ENCODE data around the gene HMOX2. TPM values are rescaled to one million over a fixed set of nuclear protein-coding genes. Genes with fewer than 3 reads are reported as not detected.

HMOX2 gene
- total and polyA plus RNA-seq, 7 donors, result 20.8 to 49.0 (median 23.3) TPM

- Histone ChIP-seq H3K4me3 (no peak overlapping the region), H3K27me3 (ENCODE audit: insufficient read depth in 3 of 3, low read length in 2 of 3) (no peaks in the 10 kb centered on the region), H3K27ac (no peak overlapping the region), H3K9me3 (no peaks in the 10 kb centered on the region), H3K4me1 (no peaks in the 10 kb centered on the region), H3K36me3 (ENCODE audit: insufficient read depth in 1 of 2, low read depth in 1 of 2) (peaks cover 13 to 97% of the 10 kb centered on the region in 2 donors)
- no peak for DNase-seq
- intact Hi-C loops (cut with DNase I), result no loop called here
- ATAC-seq, result peak; percentile 22 to 67 (median 54)
- TF ChIP-seq CTCF (IDR thresholded peaks at IDR 0.05), result no peak
- WGBS, 3 donors, result 96 to 99% (median 97%) methylated on average over 5 of the region's 5 CpGs
These were observed 23.5 kb upstream of the HMOX2 start for GRCh38 chr16:4452674-4453073.

- H3K4me3 ChIP-seq, result no peak overlapping the region
- peak in 1 of 2 donors; percentile 28 for DNase-seq
- H3K27ac ChIP-seq, result no peak overlapping the region
- intact Hi-C loops (cut with DNase I), result no loop called here
- no peaks in the 10 kb centered on the region for H3K4me1 ChIP-seq
- ATAC-seq, result no peak
- no peaks in the 10 kb centered on the region for H3K27me3 ChIP-seq (ENCODE audit: insufficient read depth in 3 of 3, low read length in 2 of 3)
- H3K9me3 ChIP-seq, result no peaks in the 10 kb centered on the region
- WGBS, 3 donors, result 73 to 80% (median 74%) methylated on average over 9 of the region's 9 CpGs
- TF ChIP-seq CTCF (IDR thresholded peaks at IDR 0.05), result no peak
- H3K36me3 ChIP-seq (ENCODE audit: insufficient read depth in 1 of 2, low read depth in 1 of 2), result peaks cover 8 to 97% of the 10 kb centered on the region in 2 donors
These were observed 21.6 kb upstream of the HMOX2 start for GRCh38 chr16:4454623-4455022.

GRCh38 chr16:4455081-4455480, 21.1 kb upstream of the HMOX2 start:
- Histone ChIP-seq H3K27me3 (ENCODE audit: insufficient read depth in 3 of 3, low read length in 2 of 3) (no peaks in the 10 kb centered on the region), H3K9me3 (no peaks in the 10 kb centered on the region), H3K27ac (no peak overlapping the region), H3K4me1 (no peaks in the 10 kb centered on the region), H3K36me3 (ENCODE audit: insufficient read depth in 1 of 2, low read depth in 1 of 2) (peaks cover 8 to 97% of the 10 kb centered on the region in 2 donors), H3K4me3 (no peak overlapping the region)
- TF ChIP-seq CTCF (IDR thresholded peaks at IDR 0.05), result no peak
- ATAC-seq (no peak), DNase-seq (no peak)
- 86 to 89% (median 89%) methylated on average over 14 of the region's 14 CpGs for WGBS, 3 donors
- intact Hi-C loops (cut with DNase I), result no loop called here

- DNase-seq (no peak), ATAC-seq (no peak)
- no peaks in the 10 kb centered on the region for H3K4me1 ChIP-seq
- H3K27ac ChIP-seq, result no peak overlapping the region
- TF ChIP-seq CTCF (IDR thresholded peaks at IDR 0.05), result no peak
- no peaks in the 10 kb centered on the region for H3K27me3 ChIP-seq (ENCODE audit: insufficient read depth in 3 of 3, low read length in 2 of 3)
- H3K4me3 ChIP-seq, result no peak overlapping the region
- H3K9me3 ChIP-seq, result no peaks in the 10 kb centered on the region
- WGBS, 3 donors, result 55 to 63% (median 58%) methylated on average over 10 of the region's 10 CpGs
- intact Hi-C loops (cut with DNase I), result no loop called here
- peaks cover 8 to 97% of the 10 kb centered on the region in 2 donors for H3K36me3 ChIP-seq (ENCODE audit: insufficient read depth in 1 of 2, low read depth in 1 of 2)
These were observed 20.2 kb upstream of the HMOX2 start for GRCh38 chr16:4455951-4456350.

GRCh38 chr16:4460936-4461249, 15.3 kb upstream of the HMOX2 start:
- intact Hi-C loops (cut with DNase I), result no loop called here

More at GRCh38 chr16:4460936-4461249, 15.3 kb upstream of the HMOX2 start:
- Histone ChIP-seq H3K27ac (no peak overlapping the region), H3K27me3 (ENCODE audit: insufficient read depth in 3 of 3, low read length in 2 of 3) (no peaks in the 10 kb centered on the region), H3K9me3 (no peaks in the 10 kb centered on the region), H3K36me3 (ENCODE audit: insufficient read depth in 1 of 2, low read depth in 1 of 2) (peaks cover 0 to 73% of the 10 kb centered on the region in 2 donors), H3K4me1 (no peaks in the 10 kb centered on the region), H3K4me3 (no peak overlapping the region)
- ATAC-seq, result peak in 1 of 4 donors; percentile 9
- no peak for TF ChIP-seq CTCF (IDR thresholded peaks at IDR 0.05)
- DNase-seq, result no peak
- 81 to 83% (median 82%) methylated on average over 5 of the region's 5 CpGs for WGBS, 3 donors

Data from psoas muscle (tissue), 8 donors.